Stimulated activated naive CD8-positive, alpha-beta T cell treated with anti-CD3 and anti-CD28 coated beads, Interleukin-15, amount 100 ng/mL, for 72 hours (primary cell): ENCODE data around the gene HOXB2.

Source experiments
- ATAC-seq: fragments of 150-1000 bp; cut with Tn5 transposase; 2 replicates; pipeline ENCODE4 v1.10.0; 2021; ENCODE audit warnings: mild to moderate bottlenecking, moderate library complexity
- DNase-seq, 2 donors: peaks; one replicate each; pipeline ENCODE4 v3.0.0; 2021 to 2022
- H3K27ac Mint-ChIP-seq, 2 donors: one replicate each; pipeline ENCODE4 v1.8.0; 2022; ENCODE audit warnings: mild to moderate bottlenecking in 2 of 2, mixed read lengths in 2 of 2, moderate library complexity in 2 of 2
- H3K27me3 Mint-ChIP-seq: one replicate; pipeline ENCODE4 v1.8.0; 2022; ENCODE audit warnings: mixed read lengths
- H3K4me1 Mint-ChIP-seq: one replicate; pipeline ENCODE4 v1.8.0; 2022; ENCODE audit warnings: mild to moderate bottlenecking, mixed read lengths
- H3K4me3 Mint-ChIP-seq, 2 donors: one replicate each; pipeline ENCODE4 v1.8.0; 2022; ENCODE audit warnings: mild to moderate bottlenecking in 2 of 2, mixed read lengths in 2 of 2, moderate library complexity in 1 of 2
- H3K9me3 Mint-ChIP-seq, 2 donors: one replicate each; pipeline ENCODE4 v1.8.0; 2022; ENCODE audit warnings: mixed read lengths in 2 of 2

The HOXB2 gene

DNA sequence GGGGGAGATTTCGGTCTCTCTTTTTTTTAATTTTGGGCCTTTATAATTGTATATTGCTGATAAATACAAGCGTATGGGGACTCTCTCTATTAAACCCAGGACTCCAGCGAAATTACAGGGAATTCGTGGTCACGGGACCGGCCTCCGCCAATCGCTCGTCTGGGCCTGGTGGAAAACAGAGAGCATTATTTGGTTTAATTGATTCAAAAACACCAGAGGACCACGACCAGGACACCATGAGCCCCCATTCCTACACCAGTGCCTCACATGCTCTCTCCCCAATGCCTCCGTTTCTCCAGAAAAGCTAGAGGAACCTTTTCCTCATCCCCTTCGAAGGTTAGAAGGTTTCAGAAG lies at the start of gene HOXB2:
Gene HOXB2, minus strand, starts transcription at position 88 of the 354 bp plus-strand sequence. CDS start 198 bp downstream, outside the sequence.
- peaks cover 60% of the 10 kb centered on the region for H3K4me1 Mint-ChIP-seq
- ATAC-seq (no peak), DNase-seq (no peak)
- peak within 1 kb of the TSS; percentile 95 for H3K4me3 Mint-ChIP-seq
- H3K27ac Mint-ChIP-seq = peak within 1 kb of the TSS; percentile 92 to 96
- peaks cover 60% of the 10 kb centered on the region for H3K27me3 Mint-ChIP-seq
- no peaks in the 10 kb centered on the region for H3K9me3 Mint-ChIP-seq

DNA sequence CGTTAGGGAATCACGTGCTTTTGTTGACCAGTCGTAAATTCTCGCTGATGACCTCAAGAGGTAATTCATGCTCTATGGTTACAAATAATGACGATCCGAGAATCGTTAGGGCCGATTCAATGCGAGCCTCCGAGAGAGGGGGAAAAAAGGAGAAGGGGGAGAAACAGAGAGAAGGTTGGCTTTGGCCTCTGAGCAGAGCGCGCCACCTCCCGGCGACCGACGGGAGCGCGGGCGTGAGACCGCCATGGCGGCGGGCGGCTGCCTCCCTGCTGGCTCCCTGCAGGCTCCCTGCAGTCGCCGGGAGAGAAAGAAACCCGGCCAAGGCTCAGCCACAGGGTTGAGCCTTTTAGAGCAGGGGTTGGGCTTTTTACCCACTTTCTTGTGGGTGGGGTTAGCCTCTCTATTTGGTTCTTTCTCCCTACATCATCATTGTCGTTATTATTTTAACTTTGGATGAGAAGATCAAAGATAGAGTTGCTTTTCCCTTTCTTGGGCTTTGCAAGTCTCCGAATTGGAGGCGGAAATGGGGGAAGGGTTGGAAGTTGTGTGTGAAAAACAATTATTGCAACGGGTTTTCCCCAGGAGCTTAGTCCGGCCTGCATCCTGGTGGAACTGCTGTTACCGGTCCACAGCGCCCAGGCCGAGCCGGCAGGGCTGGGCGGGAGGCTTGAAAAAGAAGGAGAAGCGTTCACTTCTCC lies 49.1 kb upstream of the HOXB2 start:
- Mint-ChIP-seq H3K27ac (no peak overlapping the region), H3K27me3 (peaks cover 100% of the 10 kb centered on the region), H3K4me3 (peak overlapping the region; percentile 83 to 89), H3K4me1 (peaks cover 62% of the 10 kb centered on the region), H3K9me3 (no peaks in the 10 kb centered on the region)
- peak; percentile 58 for ATAC-seq
- peak; percentile 81 to 86 for DNase-seq

DNA sequence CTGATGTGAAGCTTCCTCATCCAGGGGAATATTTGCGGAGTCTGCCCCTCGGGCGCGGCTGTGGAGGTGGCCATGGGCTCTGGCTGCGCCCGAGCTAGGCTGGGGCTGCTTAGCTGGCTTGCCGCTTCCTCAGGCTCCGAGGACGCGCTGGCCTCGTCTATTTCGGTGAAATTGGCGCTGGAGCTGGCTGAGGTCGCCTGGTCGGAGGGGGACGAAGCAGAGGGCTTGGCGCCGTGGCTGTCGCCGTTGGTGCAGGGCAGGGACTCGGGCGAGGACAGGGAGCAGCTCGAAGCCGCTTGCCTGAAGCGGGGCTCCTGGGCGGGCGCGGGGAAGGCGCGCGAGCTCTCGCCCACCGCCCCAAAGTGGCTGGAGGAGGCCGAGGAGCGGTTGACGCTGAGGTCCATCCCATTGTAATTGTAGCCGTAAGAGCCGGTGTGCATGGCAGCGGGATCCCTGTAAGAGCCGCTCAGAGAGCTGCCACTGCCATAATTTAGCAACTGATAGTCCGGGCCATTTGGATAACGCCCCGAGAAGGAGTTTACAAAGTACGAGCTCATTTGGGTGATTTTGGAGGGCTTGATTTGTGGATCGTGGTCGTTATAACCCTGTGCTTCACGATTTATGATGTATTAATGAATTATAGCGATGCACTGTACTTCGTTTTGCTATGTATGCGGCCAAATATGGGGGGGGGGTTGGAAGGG lies 48.4 kb upstream of the HOXB2 start, which contains the start of gene HOXB5:
Gene HOXB5, minus strand, starts transcription at position 654 of the 704 bp plus-strand sequence. Its CDS starts 97 bp downstream, at position 557.
- Mint-ChIP-seq H3K4me1 (peaks cover 56% of the 10 kb centered on the region), H3K27ac (peak within 1 kb of the TSS in 1 of 2 donors; percentile 77), H3K4me3 (peak within 1 kb of the TSS; percentile 83 to 89), H3K27me3 (peaks cover 100% of the 10 kb centered on the region), H3K9me3 (no peaks in the 10 kb centered on the region)
- DNase-seq (no peak), ATAC-seq (peak; percentile 37)

- H3K4me1 Mint-ChIP-seq = peaks cover 52% of the 10 kb centered on the region
- no peaks in the 10 kb centered on the region for H3K9me3 Mint-ChIP-seq
- peaks cover 100% of the 10 kb centered on the region for H3K27me3 Mint-ChIP-seq
- DNase-seq (no peak), ATAC-seq (peak; percentile 54)
- H3K27ac Mint-ChIP-seq = no peak overlapping the region
- peak overlapping the region; percentile 83 to 89 for H3K4me3 Mint-ChIP-seq
Measured at GRCh38 chr17:48592577-48592976, 47.7 kb upstream of the HOXB2 start.

DNA sequence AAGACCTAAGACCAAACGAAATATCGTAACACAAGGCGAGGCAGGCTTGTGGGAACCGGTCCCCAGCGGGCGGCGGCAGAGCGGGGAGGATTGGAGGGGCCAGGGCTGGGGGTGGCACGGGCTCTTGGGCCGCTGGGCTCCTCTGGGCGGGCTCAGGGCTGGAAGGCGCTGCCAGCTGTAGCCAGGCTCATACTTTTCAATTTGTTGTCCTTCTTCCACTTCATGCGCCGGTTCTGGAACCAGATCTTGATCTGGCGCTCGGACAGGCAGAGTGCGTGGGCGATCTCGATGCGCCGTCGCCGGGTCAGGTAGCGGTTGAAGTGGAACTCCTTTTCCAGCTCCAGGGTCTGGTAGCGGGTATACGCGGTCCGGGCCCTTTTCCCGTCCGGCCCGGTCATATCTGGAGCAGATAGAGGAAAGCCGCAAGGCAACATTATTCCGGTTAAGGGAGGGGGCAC lies 47.2 kb upstream of the HOXB2 start:
- no peak overlapping the region for H3K27ac Mint-ChIP-seq
- H3K4me1 Mint-ChIP-seq = peaks cover 52% of the 10 kb centered on the region
- DNase-seq (no peak), ATAC-seq (no peak)
- H3K27me3 Mint-ChIP-seq = peaks cover 100% of the 10 kb centered on the region
- H3K4me3 Mint-ChIP-seq = peak overlapping the region; percentile 42 to 89
- no peaks in the 10 kb centered on the region for H3K9me3 Mint-ChIP-seq

GRCh38 chr17:48591255-48592056 lies 46.5 kb upstream of the HOXB2 start:
- H3K4me3 Mint-ChIP-seq = peak overlapping the region in 1 of 2 donors; percentile 89
- no peak overlapping the region for H3K27ac Mint-ChIP-seq
- no peaks in the 10 kb centered on the region for H3K9me3 Mint-ChIP-seq
- DNase-seq = no peak
- ATAC-seq = no peak
- H3K27me3 Mint-ChIP-seq = peaks cover 100% of the 10 kb centered on the region
- H3K4me1 Mint-ChIP-seq = peaks cover 50% of the 10 kb centered on the region

- DNase-seq = no peak
- Mint-ChIP-seq H3K27ac (no peak overlapping the region), H3K4me1 (peaks cover 53% of the 10 kb centered on the region), H3K4me3 (no peak overlapping the region), H3K9me3 (no peaks in the 10 kb centered on the region), H3K27me3 (peaks cover 100% of the 10 kb centered on the region)
- ATAC-seq = no peak
Measured at GRCh38 chr17:48590607-48591161, 45.8 kb upstream of the HOXB2 start.

- DNase-seq (no peak), ATAC-seq (no peak)
- peak within 1 kb of the TSS in 1 of 2 donors; percentile 28 for H3K4me3 Mint-ChIP-seq
- H3K4me1 Mint-ChIP-seq = peaks cover 59% of the 10 kb centered on the region
- H3K27ac Mint-ChIP-seq = no peak within 1 kb of the TSS
- H3K9me3 Mint-ChIP-seq = no peaks in the 10 kb centered on the region
- H3K27me3 Mint-ChIP-seq = peaks cover 100% of the 10 kb centered on the region
Measured at GRCh38 chr17:48589831-48590606, 45.1 kb upstream of the HOXB2 start, which contains the start of gene HOXB3. Gene HOXB3 (minus strand): TSS chr17:48590241. CDS start chr17:48552474, 37,767 bp downstream.

DNA sequence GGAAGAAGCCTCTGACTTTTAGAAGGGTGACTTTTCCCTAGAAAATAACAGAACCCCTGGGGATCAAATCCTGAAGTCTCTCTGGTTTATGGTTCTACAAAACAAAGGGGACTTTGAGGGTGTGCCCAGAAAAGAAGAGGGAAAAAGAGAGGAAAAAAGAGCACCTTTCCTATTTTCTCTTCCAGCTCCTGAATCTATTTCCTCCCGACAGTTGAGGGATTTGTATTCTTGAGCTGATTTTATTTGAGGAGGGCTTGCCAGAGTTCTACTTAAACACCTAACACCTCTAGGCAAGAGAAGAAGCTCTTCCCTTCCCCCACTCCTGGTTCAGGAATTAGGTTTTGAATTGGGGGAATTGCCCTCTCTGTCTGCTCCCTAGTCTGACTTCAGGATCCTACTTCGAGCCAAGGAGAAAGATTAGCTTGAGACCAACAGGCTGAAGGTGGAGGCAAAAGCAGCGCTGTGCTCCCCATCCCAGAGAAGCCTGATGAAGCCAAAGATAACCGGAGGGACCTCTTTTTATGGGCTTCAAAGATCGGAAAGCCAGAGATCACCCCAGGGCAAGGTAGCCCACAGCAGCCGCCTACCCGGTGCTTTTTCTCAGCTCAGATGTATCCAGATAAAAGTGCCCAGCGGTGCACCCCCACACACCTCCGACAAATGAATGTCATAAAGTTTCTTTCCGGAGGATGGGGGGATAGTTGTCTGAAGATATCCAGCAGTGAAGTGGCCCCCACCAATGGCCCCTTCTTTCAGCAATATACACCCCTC lies 44.3 kb upstream of the HOXB2 start:
- Mint-ChIP-seq H3K4me3 (no peak overlapping the region), H3K4me1 (peaks cover 64% of the 10 kb centered on the region)

GRCh38 chr17:48588528-48588927 lies 43.6 kb upstream of the HOXB2 start:
- DNase-seq (no peak), ATAC-seq (no peak)
- Mint-ChIP-seq H3K27me3 (peaks cover 100% of the 10 kb centered on the region), H3K4me1 (peaks cover 57% of the 10 kb centered on the region), H3K9me3 (no peaks in the 10 kb centered on the region), H3K4me3 (no peak overlapping the region), H3K27ac (no peak overlapping the region)

More for the DNA sequence above, 44.3 kb upstream of the HOXB2 start:
- Mint-ChIP-seq H3K9me3 (no peaks in the 10 kb centered on the region), H3K27ac (no peak overlapping the region), H3K27me3 (peaks cover 100% of the 10 kb centered on the region)
- DNase-seq (no peak), ATAC-seq (no peak)

DNA sequence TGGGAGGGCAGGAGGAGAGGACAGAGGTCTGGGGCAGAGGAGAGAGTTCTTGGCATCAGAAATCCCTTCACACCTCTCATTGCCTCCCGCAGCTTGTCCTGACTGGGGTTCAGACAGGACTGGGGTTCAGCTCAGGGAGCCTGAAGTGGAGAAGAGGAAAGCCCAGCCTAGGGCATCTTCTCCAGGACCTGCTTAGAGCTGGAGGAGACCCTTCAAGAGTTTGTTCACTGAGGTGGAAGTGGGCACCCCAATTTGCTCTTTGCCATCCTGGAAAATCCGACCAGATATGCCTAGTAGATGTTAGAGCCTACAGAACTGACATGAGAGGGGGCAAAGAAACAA lies 43.1 kb upstream of the HOXB2 start:
- Mint-ChIP-seq H3K4me1 (peaks cover 54% of the 10 kb centered on the region), H3K27me3 (peaks cover 100% of the 10 kb centered on the region), H3K27ac (no peak overlapping the region), H3K4me3 (no peak overlapping the region), H3K9me3 (no peaks in the 10 kb centered on the region)
- DNase-seq (no peak), ATAC-seq (no peak)

DNA sequence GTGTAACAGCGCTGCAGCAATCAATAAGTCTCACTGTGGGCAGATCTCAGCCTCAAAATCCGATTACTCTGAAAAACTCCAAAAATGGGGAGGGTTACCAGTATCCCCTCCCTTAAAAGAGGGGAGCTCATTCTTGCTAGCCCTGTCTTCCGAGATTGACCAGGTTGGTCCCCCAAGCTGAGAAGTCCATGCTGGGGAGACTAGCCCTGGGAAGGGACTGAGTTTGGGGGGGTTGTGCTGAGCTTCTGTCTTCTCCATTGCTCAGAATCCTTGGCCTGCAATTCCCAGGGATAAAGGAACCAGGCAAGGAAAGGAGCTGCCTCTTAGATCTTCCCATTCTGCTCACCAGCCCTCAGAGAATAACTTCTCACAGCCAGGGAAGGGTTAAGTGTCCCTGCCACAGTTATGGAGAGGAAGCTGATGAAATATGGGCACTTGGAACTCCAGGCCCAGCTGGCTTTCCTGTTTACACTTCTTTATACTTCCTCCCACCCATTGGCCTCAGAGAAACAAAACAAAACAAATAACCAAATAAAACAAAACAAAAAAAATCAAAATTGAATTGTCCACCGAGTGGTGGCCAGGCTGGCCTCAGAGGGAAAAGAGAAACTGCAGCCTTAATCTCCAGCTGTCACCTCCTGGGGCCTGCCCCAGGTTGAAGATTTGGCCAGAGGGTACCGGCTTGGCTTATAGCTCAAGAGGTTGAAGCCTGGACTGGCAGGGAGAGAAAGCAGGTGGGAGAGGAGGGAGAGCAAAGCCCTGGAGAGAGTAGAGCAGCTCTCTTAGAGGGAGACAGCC lies 42.6 kb upstream of the HOXB2 start:
- H3K4me3 Mint-ChIP-seq = no peak overlapping the region
- DNase-seq = no peak
- H3K4me1 Mint-ChIP-seq = peaks cover 54% of the 10 kb centered on the region
- ATAC-seq = no peak
- H3K9me3 Mint-ChIP-seq = no peaks in the 10 kb centered on the region
- H3K27ac Mint-ChIP-seq = no peak overlapping the region
- peaks cover 100% of the 10 kb centered on the region for H3K27me3 Mint-ChIP-seq
